Measurements from ENCODE around the gene PRDM15. TPM values are rescaled to one million over a fixed set of nuclear protein-coding genes. Genes with fewer than 3 reads are reported as not detected.

The PRDM15 gene
- total and polyA plus RNA-seq, 2 experiments from 2014 or later: 2.3 to 6.4 TPM

GRCh38 chr21:41749286-41749685 is 129.9 kb downstream of the PRDM15 start:
- H3K27ac ChIP-seq: no peak overlapping the region
- no peaks in the 10 kb centered on the region for H3K9me3 ChIP-seq (ENCODE audit: low read depth)
- no peak for TF ChIP-seq CTCF (IDR thresholded peaks at IDR 0.05; ENCODE audit: low read depth, low read length)
- H3K36me3 ChIP-seq: no peaks in the 10 kb centered on the region
- no peak for DNase-seq (ENCODE audit: low read depth in 1 of 2, low spot score in 1 of 2)
- no peaks in the 10 kb centered on the region for H3K27me3 ChIP-seq
- peaks cover 18% of the 10 kb centered on the region for H3K4me1 ChIP-seq (ENCODE audit: low read depth)
- no peak overlapping the region for H3K4me3 ChIP-seq

Other genes starting within 250 kb of the PRDM15 start
- gene RIPK4, start 112.3 kb downstream of the PRDM15 start, total RNA-seq: 2.4 and 2.7 TPM in 2 replicates
- 0.71 and 2.3 TPM in 2 replicates for gene RIPK4, start 112.3 kb downstream of the PRDM15 start, polyA plus RNA-seq
- gene C2CD2, start 74.7 kb upstream of the PRDM15 start, total RNA-seq: 12.4 and 16.9 TPM in 2 replicates
- gene C2CD2, start 74.7 kb upstream of the PRDM15 start, polyA plus RNA-seq: 8.7 and 15.8 TPM in 2 replicates
- 3.1 and 3.7 TPM in 2 replicates for gene ZBTB21, start 131.0 kb upstream of the PRDM15 start, total RNA-seq
- 2.3 and 2.6 TPM in 2 replicates for gene ZBTB21, start 131.0 kb upstream of the PRDM15 start, polyA plus RNA-seq
- gene UMODL1, start 192.0 kb upstream of the PRDM15 start, total RNA-seq: not detected in 2 replicates
- gene UMODL1, start 192.0 kb upstream of the PRDM15 start, polyA plus RNA-seq: not detected in 2 replicates

Measured in cardiac muscle cell (in vitro differentiated cells and primary cell).